Smooth muscle cell (in vitro differentiated cells): ENCODE data around the gene TTC34. TPM values are rescaled to one million over a fixed set of nuclear protein-coding genes. Genes with fewer than 3 reads are reported as not detected.

Experiments
- DNase-seq: peaks from one replicate; lab custom pipeline; 2025; ENCODE audit not compliant: unreplicated experiment; lab: John Stamatoyannopoulos, UW
- H2AFZ ChIP-seq: fragments of 200-600 bp; sonication (generic); 2 replicates; pipeline ENCODE4 v1.6.0; 2016; ENCODE audit warnings: antibody characterized with exemption, low read depth, mild to moderate bottlenecking
- H3F3A ChIP-seq: fragments of 200-600 bp; sonication (generic); 2 replicates; pipeline ENCODE4 v1.6.0; 2017; ENCODE audit warnings: antibody characterized with exemption, low read depth
- H3K27ac ChIP-seq: fragments of 200-600 bp; sonication (generic); 2 replicates; pipeline ENCODE4 v1.5.1; 2016; ENCODE audit warnings: low read depth, mild to moderate bottlenecking
- H3K27me3 ChIP-seq: fragments of 200-600 bp; sonication (generic); 2 replicates; pipeline ENCODE4 v1.6.1; 2016; ENCODE audit warnings: low read depth, mild to moderate bottlenecking
- H3K36me3 ChIP-seq: fragments of 200-600 bp; sonication (generic); 2 replicates; pipeline ENCODE4 v1.5.1; 2016; ENCODE audit warnings: low read depth
- H3K4me1 ChIP-seq: fragments of 200-600 bp; sonication (generic); 2 replicates; pipeline ENCODE4 v1.5.1; 2016; ENCODE audit warnings: low read depth
- H3K4me2 ChIP-seq: fragments of 200-600 bp; sonication (generic); 2 replicates; pipeline ENCODE4 v1.6.0; 2016; ENCODE audit warnings: mild to moderate bottlenecking
- H3K4me3 ChIP-seq: fragments of 200-600 bp; sonication (generic); 2 replicates; pipeline ENCODE4 v1.5.1; 2016; ENCODE audit warnings: mild to moderate bottlenecking
- H3K79me2 ChIP-seq: fragments of 200-600 bp; sonication (generic); 2 replicates; pipeline ENCODE4 v1.6.0; 2016; ENCODE audit warnings: low read depth, mild to moderate bottlenecking
- H3K9ac ChIP-seq: fragments of 200-600 bp; sonication (generic); 2 replicates; pipeline ENCODE4 v1.6.0; 2016; ENCODE audit warnings: low read depth
- H3K9me3 ChIP-seq: fragments of 200-600 bp; sonication (generic); replicated peaks from 2 replicates; pipeline ENCODE4 v1.5.1; 2016; ENCODE audit warnings: low read depth
- H4K20me1 ChIP-seq: fragments of 200-600 bp; sonication (generic); 2 replicates; pipeline ENCODE4 v1.6.0; 2016; ENCODE audit warnings: low read depth
- WGBS: methylation state at CpG from one replicate; pipeline ENCODE4 v1.1.7; 2016; ENCODE audit warnings: low lambda C conversion rate; 5-methylcytosine and 5-hydroxymethylcytosine counted together
- polyA plus RNA-seq: library from polyadenylated mRNA; unstranded; fragments of >200 nt; fragmentation: Nextera tagmentation; extraction: Ambion mirVana; gene quantifications from 2 replicates; pipeline ENCODE4 v1.2.1, GENCODE V29; 2016
- total RNA-seq: library from RNA; depleted of rRNA; stranded (reverse); fragments of >200 nt; gene quantifications from 2 replicates; pipeline ENCODE4 v1.2.3, GENCODE V29; 2014
- TF ChIP-seq, protein P1 (sequence below): fragments of 200-600 bp; sonication (generic); IDR thresholded peaks from 2 replicates; pipeline ENCODE4 v1.5.1; 2017; ENCODE audit warnings: borderline replicate concordance, mild to moderate bottlenecking, antibody characterized with exemption; ENCODE audit not compliant: insufficient read depth, poor library complexity, severe bottlenecking

TTC34 gene
- total and polyA plus RNA-seq, 2 experiments from 2014 or later: 0.01 to 0.04 TPM

DNA sequence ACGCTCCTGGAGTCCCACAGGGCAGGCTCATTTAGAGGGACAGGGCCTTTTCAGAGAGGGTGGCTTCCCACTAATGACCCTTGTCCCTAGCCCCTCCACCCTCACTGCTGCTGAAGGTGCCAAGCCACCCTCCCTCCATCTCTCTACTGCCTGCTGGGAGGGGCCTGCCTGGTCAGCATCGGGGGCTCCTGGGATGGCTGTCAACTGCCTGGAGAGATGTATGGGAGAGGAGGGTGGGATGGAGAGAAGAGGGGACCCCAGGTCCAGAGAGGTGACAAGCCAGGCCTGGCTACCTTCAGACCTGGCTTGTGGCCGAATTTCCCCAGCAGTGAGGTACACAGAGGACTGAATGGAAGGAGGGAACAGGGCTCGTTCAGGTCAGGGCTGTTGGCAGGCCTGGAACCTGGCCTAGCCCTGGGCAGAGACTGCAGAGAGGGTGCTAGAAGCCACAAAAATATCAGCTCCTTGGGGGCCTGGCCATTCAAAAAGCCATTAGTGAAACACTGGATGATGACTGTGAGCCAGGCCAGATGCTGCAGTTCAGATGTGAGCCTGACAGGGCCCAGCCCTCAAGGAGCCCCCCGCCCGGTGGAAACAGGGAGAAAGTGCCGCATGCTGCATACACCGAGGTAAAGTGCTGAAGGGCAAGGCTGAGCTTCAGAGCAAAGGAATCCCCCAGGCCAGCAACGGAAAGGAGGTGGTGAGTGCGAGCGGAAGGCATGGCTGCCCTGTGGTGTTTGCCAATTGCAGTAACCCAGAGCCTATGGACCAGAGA is 188.7 kb downstream of the TTC34 start:
- Histone ChIP-seq H3K9me3 (no peaks in the 10 kb centered on the region), H3K9ac (no peak overlapping the region), H4K20me1 (no peaks in the 10 kb centered on the region), H3K4me1 (no peaks in the 10 kb centered on the region), H3K27ac (no peak overlapping the region), H3K4me3 (no peak overlapping the region), H3K27me3 (no peaks in the 10 kb centered on the region), H3F3A (no peaks in the 10 kb centered on the region), H3K79me2 (no peaks in the 10 kb centered on the region), H2AFZ (no peak overlapping the region), H3K4me2 (no peak overlapping the region), H3K36me3 (no peaks in the 10 kb centered on the region)
- TF ChIP-seq, protein P1, sequence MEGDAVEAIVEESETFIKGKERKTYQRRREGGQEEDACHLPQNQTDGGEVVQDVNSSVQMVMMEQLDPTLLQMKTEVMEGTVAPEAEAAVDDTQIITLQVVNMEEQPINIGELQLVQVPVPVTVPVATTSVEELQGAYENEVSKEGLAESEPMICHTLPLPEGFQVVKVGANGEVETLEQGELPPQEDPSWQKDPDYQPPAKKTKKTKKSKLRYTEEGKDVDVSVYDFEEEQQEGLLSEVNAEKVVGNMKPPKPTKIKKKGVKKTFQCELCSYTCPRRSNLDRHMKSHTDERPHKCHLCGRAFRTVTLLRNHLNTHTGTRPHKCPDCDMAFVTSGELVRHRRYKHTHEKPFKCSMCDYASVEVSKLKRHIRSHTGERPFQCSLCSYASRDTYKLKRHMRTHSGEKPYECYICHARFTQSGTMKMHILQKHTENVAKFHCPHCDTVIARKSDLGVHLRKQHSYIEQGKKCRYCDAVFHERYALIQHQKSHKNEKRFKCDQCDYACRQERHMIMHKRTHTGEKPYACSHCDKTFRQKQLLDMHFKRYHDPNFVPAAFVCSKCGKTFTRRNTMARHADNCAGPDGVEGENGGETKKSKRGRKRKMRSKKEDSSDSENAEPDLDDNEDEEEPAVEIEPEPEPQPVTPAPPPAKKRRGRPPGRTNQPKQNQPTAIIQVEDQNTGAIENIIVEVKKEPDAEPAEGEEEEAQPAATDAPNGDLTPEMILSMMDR: no peak
- DNase-seq: no peak
- WGBS: 81% methylated on average over 11 of the region's 11 CpGs

DNA sequence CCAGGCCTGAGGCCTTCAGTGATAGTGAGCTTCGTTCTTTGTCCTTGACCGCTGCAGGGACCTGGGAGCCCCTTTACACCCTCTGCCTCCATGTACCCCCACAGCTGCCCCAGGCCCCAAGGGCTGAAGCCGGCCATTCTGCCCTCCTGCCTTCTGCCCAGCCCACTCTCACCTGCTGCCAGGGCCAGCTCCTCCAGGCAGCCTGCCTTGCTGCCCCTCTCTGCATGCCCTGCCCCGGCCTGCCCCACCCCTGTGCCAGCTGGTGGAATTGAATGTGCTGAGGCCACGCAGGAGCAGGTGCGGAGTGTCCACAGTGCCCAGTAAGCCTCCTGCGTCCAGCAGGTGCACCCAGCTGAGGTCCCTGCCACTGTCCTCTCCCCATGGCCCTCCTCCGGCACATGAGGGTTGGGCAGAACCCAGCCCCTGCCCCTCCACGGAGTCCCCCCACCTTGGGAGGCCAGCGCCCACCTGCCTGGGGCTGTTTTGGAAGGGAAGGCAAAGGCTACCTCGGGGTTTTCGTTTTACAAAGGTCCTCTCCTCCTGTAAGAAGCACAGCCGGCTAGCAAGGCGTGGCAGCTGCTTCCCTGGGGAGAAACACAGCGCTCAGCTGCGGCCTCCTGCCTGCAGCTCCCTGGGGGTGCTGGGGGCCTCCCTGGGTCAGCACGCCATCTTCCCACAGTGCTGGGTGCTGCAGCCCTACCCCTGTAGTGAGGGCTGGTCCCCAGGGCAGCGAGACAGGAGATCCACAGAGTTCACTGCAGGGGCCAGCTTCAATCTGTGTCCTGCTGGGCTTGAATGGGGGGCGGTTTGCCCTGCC is 189.7 kb downstream of the TTC34 start:
- Histone ChIP-seq H3F3A (no peaks in the 10 kb centered on the region), H3K4me1 (no peaks in the 10 kb centered on the region), H3K79me2 (no peaks in the 10 kb centered on the region), H3K27me3 (no peaks in the 10 kb centered on the region), H3K27ac (no peak overlapping the region), H3K9me3 (no peaks in the 10 kb centered on the region), H3K9ac (no peak overlapping the region), H3K4me3 (no peak overlapping the region), H3K36me3 (no peaks in the 10 kb centered on the region), H2AFZ (no peak overlapping the region), H3K4me2 (no peak overlapping the region), H4K20me1 (no peaks in the 10 kb centered on the region)
- no peak for DNase-seq
- 92% methylated on average over 19 of the region's 19 CpGs for WGBS
- TF ChIP-seq, protein P1: no peak

DNA sequence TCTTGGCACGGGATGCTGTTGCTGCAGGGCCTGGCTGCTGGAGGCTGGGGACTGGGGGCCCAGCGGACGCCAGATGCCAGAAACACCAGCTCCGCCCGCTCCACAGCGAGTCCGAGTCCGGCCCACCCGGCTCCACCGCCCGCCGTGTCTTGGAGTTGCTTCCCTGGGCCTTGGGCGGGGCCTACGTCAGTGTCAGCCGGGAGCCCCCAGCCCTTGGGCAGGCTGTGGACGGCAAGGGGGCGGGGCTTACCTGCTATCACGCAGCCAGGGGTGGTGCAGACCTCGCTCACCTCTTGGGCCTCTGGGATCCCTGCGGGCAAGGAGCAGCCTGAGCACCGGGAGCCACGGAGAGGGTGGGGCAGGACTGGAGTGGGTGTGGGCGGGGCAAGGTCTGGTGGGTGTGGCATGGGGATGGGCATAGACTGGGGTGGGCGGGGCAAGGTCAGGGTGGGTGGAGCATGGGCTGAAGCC is 190.4 kb downstream of the TTC34 start:
- no peaks in the 10 kb centered on the region for H3K27me3 ChIP-seq
- WGBS: 13% methylated on average over 23 of the region's 24 CpGs
- no peaks in the 10 kb centered on the region for H3K4me1 ChIP-seq
- H3K4me2 ChIP-seq: peak overlapping the region; percentile 68
- peak overlapping the region; percentile 24 for H3K4me3 ChIP-seq
- H3K36me3 ChIP-seq: no peaks in the 10 kb centered on the region
- H3K9ac ChIP-seq: no peak overlapping the region
- peak; percentile 47 for DNase-seq
- TF ChIP-seq, protein P1: no peak
- H3K79me2 ChIP-seq: no peaks in the 10 kb centered on the region
- H3K9me3 ChIP-seq: no peaks in the 10 kb centered on the region
- H2AFZ ChIP-seq: peak overlapping the region; percentile 10
- H4K20me1 ChIP-seq: no peaks in the 10 kb centered on the region
- H3F3A ChIP-seq: no peaks in the 10 kb centered on the region
- no peak overlapping the region for H3K27ac ChIP-seq
